SK-N-SH (cell line): ENCODE results near the gene RNF144B. TPM values are rescaled to one million over a fixed set of nuclear protein-coding genes. Genes with fewer than 3 reads are reported as not detected.

Experiments used
- CTCF ChIA-PET: fragments of 300-600, 350-600 bp; formaldehyde crosslinking; extraction: SDS; loops from one replicate; lab custom pipeline; 2021; lab: Yijun Ruan, JAX
- POLR2A ChIA-PET: fragments of 350-600 bp; sonication (Branson Sonifier 250); formaldehyde crosslinking; extraction: SDS; loops from one replicate; lab custom pipeline; 2020; ENCODE audit warnings: antibody characterized with exemption, inconsistent platforms; lab: Yijun Ruan, JAX
- DNase-seq: peaks from one replicate; pipeline ENCODE4 v3.0.0; 2012
- H2AFZ ChIP-seq: fragments of 200-600 bp; sonication (generic); 2 replicates; pipeline ENCODE4 v1.8.1; 2016; ENCODE audit warnings: antibody characterized with exemption, mild to moderate bottlenecking, low read depth
- H3F3A ChIP-seq: fragments of 200-600 bp; sonication (generic); replicated peaks from 2 replicates; pipeline ENCODE3; 2016; ENCODE audit warnings: antibody characterized with exemption, mild to moderate bottlenecking; ENCODE audit not compliant: insufficient read depth
- H3K27ac ChIP-seq, 2 experiments: fragments of 200-500 bp in 1 of 2; fragments of 200-600 bp in 1 of 2; sonication (Bioruptor generic) in 1 of 2; sonication (generic), shearing (Covaris generic) in 1 of 2; 2 replicates each; pipeline versions ENCODE4 v1.5.1 to v1.6.1; 2014 to 2016; ENCODE audit warnings: low read depth in 2 of 2, inconsistent platforms in 1 of 2, low read length in 1 of 2, mild to moderate bottlenecking in 1 of 2, mixed read lengths in 1 of 2
- H3K27me3 ChIP-seq: fragments of 200-600 bp; sonication (generic), shearing (Covaris generic); 2 replicates; pipeline ENCODE4 v1.6.1; 2016; ENCODE audit warnings: mixed run types; ENCODE audit not compliant: insufficient read depth
- H3K36me3 ChIP-seq, 2 experiments: fragments of 200-500 bp in 1 of 2; fragments of 200-600 bp in 1 of 2; sonication (Bioruptor generic) in 1 of 2; sonication (generic) in 1 of 2; replicated peaks in 1 of 2; 2 replicates each; pipeline versions ENCODE3 to v1.5.1; 2014 to 2016; ENCODE audit warnings: low read length in 1 of 2, mild to moderate bottlenecking in 1 of 2; ENCODE audit not compliant: insufficient read depth in 2 of 2, control insufficient read depth in 1 of 2
- H3K4me1 ChIP-seq, 2 experiments: fragments of 200-500 bp in 1 of 2; fragments of 200-600 bp in 1 of 2; sonication (Bioruptor generic) in 1 of 2; sonication (generic), shearing (Covaris generic) in 1 of 2; 2 replicates each; pipeline versions ENCODE4 v1.5.1 to v1.6.1; 2014 to 2016; ENCODE audit warnings: low read depth in 1 of 2, low read length in 1 of 2, mixed run types in 1 of 2; ENCODE audit not compliant: insufficient read depth in 2 of 2, control insufficient read depth in 1 of 2
- H3K4me2 ChIP-seq: fragments of 200-600 bp; sonication (generic), shearing (Covaris generic); 2 replicates; pipeline ENCODE4 v1.6.1; 2017; ENCODE audit warnings: mixed run types
- H3K4me3 ChIP-seq, 2 experiments: fragments of 200-500 bp in 1 of 2; fragments of 200-600 bp in 1 of 2; sonication (Bioruptor generic) in 1 of 2; sonication (generic), shearing (Covaris generic) in 1 of 2; 2 replicates each; pipeline versions ENCODE4 v1.5.1 to v1.8.1; 2014 to 2016; ENCODE audit warnings: low read depth in 2 of 2, inconsistent platforms in 1 of 2, low read length in 1 of 2, mild to moderate bottlenecking in 1 of 2, mixed read lengths in 1 of 2, moderate library complexity in 1 of 2
- H3K79me2 ChIP-seq: fragments of 200-600 bp; sonication (generic); 2 replicates; pipeline ENCODE4 v1.8.1; 2017; ENCODE audit warnings: mild to moderate bottlenecking; ENCODE audit not compliant: insufficient read depth
- H3K9ac ChIP-seq: fragments of 200-600 bp; sonication (generic); 2 replicates; pipeline ENCODE4 v1.6.1; 2017; ENCODE audit warnings: mixed run types
- H3K9me2 ChIP-seq: fragments of 200-600 bp; sonication (generic); 2 replicates; pipeline ENCODE4 v1.6.1; 2017; ENCODE audit warnings: mixed run types
- H3K9me3 ChIP-seq: fragments of 200-600 bp; sonication (generic); 2 replicates; pipeline ENCODE4 v1.6.1; 2017; ENCODE audit warnings: mixed run types, mild to moderate bottlenecking, moderate library complexity
- H4K20me1 ChIP-seq: fragments of 200-600 bp; sonication (generic); 2 replicates; pipeline ENCODE4 v1.6.1; 2017; ENCODE audit warnings: mild to moderate bottlenecking, mixed run types; ENCODE audit not compliant: insufficient read depth
- CHD2 ChIP-seq: fragments of 150-350 bp; IDR thresholded peaks from 2 replicates; pipeline ENCODE4 v1.6.1; 2018; ENCODE audit warnings: low read length; ENCODE audit not compliant: partially characterized antibody
- CTCF ChIP-seq: fragments of 200-600 bp; sonication (generic); IDR thresholded peaks from 2 replicates; pipeline ENCODE4 v1.6.1; 2017; ENCODE audit warnings: antibody characterized with exemption, mild to moderate bottlenecking, moderate library complexity
- EP300 ChIP-seq, 2 experiments: IDR thresholded peaks; 2 replicates each; pipeline versions ENCODE4 v1.4.0 to v1.6.1; 2012; ENCODE audit warnings: borderline replicate concordance in 1 of 2, low read depth in 1 of 2, low read length in 1 of 2
- EZH2phosphoT487 ChIP-seq: fragments of 200-600 bp; sonication (generic); IDR thresholded peaks from 2 replicates; pipeline ENCODE4 v1.6.1; 2017; ENCODE audit warnings: low read depth, mixed run types, mild to moderate bottlenecking, antibody characterized with exemption, moderate library complexity, borderline replicate concordance
- FOSL2 ChIP-seq: IDR thresholded peaks from 2 replicates; pipeline ENCODE4 v1.4.0; 2012; ENCODE audit warnings: low read depth, mild to moderate bottlenecking, moderate library complexity, borderline replicate concordance
- FOXM1 ChIP-seq: IDR thresholded peaks from 2 replicates; pipeline ENCODE4 v1.4.0; 2012; ENCODE audit warnings: low read depth, mild to moderate bottlenecking
- GABPA ChIP-seq: IDR thresholded peaks from 2 replicates; pipeline ENCODE4 v1.4.0; 2012; ENCODE audit warnings: low read depth, mild to moderate bottlenecking
- GATA2 ChIP-seq: sonication (generic); formaldehyde crosslinking; IDR thresholded peaks from 2 replicates; pipeline ENCODE4 v1.5.0; 2020; ENCODE audit warnings: mild to moderate bottlenecking, missing genetic modification reagents
- NFIC ChIP-seq: IDR thresholded peaks from 2 replicates; pipeline ENCODE4 v1.4.0; 2012; ENCODE audit warnings: borderline replicate concordance
- NRF1 ChIP-seq: IDR thresholded peaks from 2 replicates; pipeline ENCODE4 v1.6.1; 2012; ENCODE audit warnings: low read depth, mild to moderate bottlenecking, low read length
- REST ChIP-seq: IDR thresholded peaks from 2 replicates; pipeline ENCODE4 v1.6.1; 2012; ENCODE audit warnings: mild to moderate bottlenecking, low read depth, low read length, moderate library complexity
- RXRA ChIP-seq: IDR thresholded peaks from 2 replicates; pipeline ENCODE4 v1.4.0; 2012; ENCODE audit warnings: low read depth, mild to moderate bottlenecking, borderline replicate concordance
- SIN3A ChIP-seq: IDR thresholded peaks from 2 replicates; pipeline ENCODE4 v1.6.1; 2012; ENCODE audit warnings: low read depth, mild to moderate bottlenecking, low read length, moderate library complexity, borderline replicate concordance
- TAF1 ChIP-seq: IDR thresholded peaks from 2 replicates; pipeline ENCODE4 v1.6.1; 2012; ENCODE audit warnings: low read depth, mild to moderate bottlenecking, low read length, moderate library complexity, borderline replicate concordance
- TCF12 ChIP-seq: IDR thresholded peaks from 2 replicates; pipeline ENCODE4 v1.4.0; 2012
- USF1 ChIP-seq: IDR thresholded peaks from 2 replicates; pipeline ENCODE4 v1.4.0; 2012; ENCODE audit warnings: low read depth, borderline replicate concordance
- USF2 ChIP-seq: fragments of 150-350 bp; IDR thresholded peaks from 2 replicates; pipeline ENCODE4 v1.6.1; 2017; ENCODE audit warnings: antibody characterized with exemption, low read length, low read depth, borderline replicate concordance
- ZBTB33 ChIP-seq: IDR thresholded peaks from 2 replicates; pipeline ENCODE4 v1.4.0; 2012; ENCODE audit warnings: low read depth, borderline replicate concordance
- WGBS: methylation state at CpG from one replicate; pipeline ENCODE4 v1.1.6; 2017; ENCODE audit warnings: low lambda C conversion rate; 5-methylcytosine and 5-hydroxymethylcytosine counted together
- polyA plus RNA-seq, 3 experiments: library from polyadenylated mRNA; depleted of rRNA; stranded (reverse); fragments of >200 nt; gene quantifications; 2 replicates each; pipeline ENCODE4 v1.2.3, GENCODE V29; 2012

The RNF144B gene
- polyA plus RNA-seq, 1 of the 3 experiments (the other 2 are of a cell fraction) = 1.2 TPM

GRCh38 chr6:18481870-18482269, 94.7 kb downstream of the RNF144B start (continued):
- no peak for TF ChIP-seq GABPA
- TF ChIP-seq CTCF = no peak
- no peak for TF ChIP-seq USF2

GRCh38 chr6:18485660-18486435, 98.7 kb downstream of the RNF144B start:
- H3K9me3 ChIP-seq = no peaks in the 10 kb centered on the region
- H3K4me2 ChIP-seq = no peak overlapping the region
- no peak overlapping the region for H3K4me3 ChIP-seq
- H2AFZ ChIP-seq = peak overlapping the region; percentile 29; the same call in 1 of the 2 replicates
- no peaks in the 10 kb centered on the region for H3K27me3 ChIP-seq
- CTCF ChIA-PET = no interaction called here
- TF ChIP-seq EP300 (IDR thresholded peaks at IDR 0.05; ENCODE audit: borderline replicate concordance in 1 of 2, low read depth in 1 of 2, low read length in 1 of 2) (no peak), TCF12 (no peak), GATA2 (CRISPR knock-in tag) (no peak), REST (no peak), SIN3A (no peak), FOXM1 (no peak), USF1 (no peak), TAF1 (no peak), NFIC (no peak), EZH2phosphoT487 (no peak), CHD2 (no peak), NRF1 (no peak), USF2 (no peak), FOSL2 (no peak), RXRA (no peak), ZBTB33 (no peak)
- POLR2A ChIA-PET = no interaction called here
- WGBS = 15% methylated on average over 3 of the region's 3 CpGs
- DNase-seq = no peak
- peaks cover 6% of the 10 kb centered on the region for H3F3A ChIP-seq
- H3K9ac ChIP-seq = no peak overlapping the region
- no peaks in the 10 kb centered on the region for H3K4me1 ChIP-seq
- H3K36me3 ChIP-seq = no peaks in the 10 kb centered on the region
- H3K9me2 ChIP-seq = no peaks in the 10 kb centered on the region
- H3K79me2 ChIP-seq = no peaks in the 10 kb centered on the region; the same call in 1 of the 2 replicates
- H3K27ac ChIP-seq = no peak overlapping the region
- H4K20me1 ChIP-seq = no peaks in the 10 kb centered on the region
